ENCODE results near the gene CDC42. TPM values are rescaled to one million over a fixed set of nuclear protein-coding genes. Genes with fewer than 3 reads are reported as not detected.

Gene CDC42
- total RNA-seq, 4 donors from 2014 or later: 120 to 187 (median 171) TPM

GRCh38 chr1:22037520-22037919 lies 15.0 kb upstream of the CDC42 start:
- H3K36me3 ChIP-seq: no peaks in the 10 kb centered on the region
- no peak overlapping the region for H3K4me3 ChIP-seq
- H3K27ac ChIP-seq: peak overlapping the region in 3 of 4 donors; percentile 19 to 76 (median 51)
- 60 to 64% methylated on average over 7 of the region's 7 CpGs for WGBS, 2 donors
- no peak for DNase-seq (ENCODE audit: low spot score in 2 of 2)
- peaks cover 0 to 21% (median 14%) of the 10 kb centered on the region in 4 donors for H3K4me1 ChIP-seq
- TF ChIP-seq EP300 (IDR thresholded peaks at IDR 0.05): no peak
- no peaks in the 10 kb centered on the region for H3K9me3 ChIP-seq
- no peaks in the 10 kb centered on the region for H3K27me3 ChIP-seq

- Histone ChIP-seq H3K27ac (peak overlapping the region in 3 of 4 donors; percentile 19 to 76 (median 51)), H3K36me3 (no peaks in the 10 kb centered on the region), H3K4me1 (peaks cover 0 to 21% (median 14%) of the 10 kb centered on the region in 4 donors), H3K9me3 (no peaks in the 10 kb centered on the region), H3K27me3 (no peaks in the 10 kb centered on the region), H3K4me3 (no peak overlapping the region)
- 41 to 75% methylated on average over 5 of the region's 5 CpGs for WGBS, 2 donors
- no peak for DNase-seq (ENCODE audit: low spot score in 2 of 2)
- TF ChIP-seq CTCF (IDR thresholded peaks at IDR 0.05) (no peak), EP300 (IDR thresholded peaks at IDR 0.05) (peak in 1 of 2 donors; percentile 77), POLR2A (IDR thresholded peaks at IDR 0.05) (no peak)
Measured at GRCh38 chr1:22038036-22038435, 14.5 kb upstream of the CDC42 start.

GRCh38 chr1:22039594-22040285 lies 12.8 kb upstream of the CDC42 start:
- H3K9me3 ChIP-seq: no peaks in the 10 kb centered on the region
- TF ChIP-seq POLR2A (IDR thresholded peaks at IDR 0.05) (no peak), CTCF (IDR thresholded peaks at IDR 0.05) (no peak), EP300 (IDR thresholded peaks at IDR 0.05) (no peak)
- no peak overlapping the region for H3K4me3 ChIP-seq
- DNase-seq (ENCODE audit: low spot score in 2 of 2): no peak
- H3K27ac ChIP-seq: peak overlapping the region in 2 of 4 donors; percentile 5 to 71
- H3K36me3 ChIP-seq: no peaks in the 10 kb centered on the region
- 50 to 54% methylated on average over 6 of the region's 6 CpGs for WGBS, 2 donors
- H3K4me1 ChIP-seq: peaks cover 0 to 21% (median 14%) of the 10 kb centered on the region in 4 donors
- no peaks in the 10 kb centered on the region for H3K27me3 ChIP-seq

- H3K27ac ChIP-seq: peak overlapping the region in 2 of 4 donors; percentile 5 to 71
- TF ChIP-seq EP300 (IDR thresholded peaks at IDR 0.05) (no peak), POLR2A (IDR thresholded peaks at IDR 0.05) (no peak), CTCF (IDR thresholded peaks at IDR 0.05) (no peak)
- 89 to 95% methylated on average over 5 of the region's 5 CpGs for WGBS, 2 donors
Measured at GRCh38 chr1:22040286-22040623, 12.3 kb upstream of the CDC42 start.

GRCh38 chr1:22041505-22041904 lies 11.0 kb upstream of the CDC42 start:
- TF ChIP-seq CTCF (IDR thresholded peaks at IDR 0.05): no peak
- Histone ChIP-seq H3K27me3 (no peaks in the 10 kb centered on the region), H3K36me3 (no peaks in the 10 kb centered on the region), H3K9me3 (no peaks in the 10 kb centered on the region), H3K4me3 (no peak overlapping the region), H3K4me1 (peaks cover 0 to 21% (median 14%) of the 10 kb centered on the region in 4 donors), H3K27ac (no peak overlapping the region)
- DNase-seq (ENCODE audit: low spot score in 2 of 2): no peak
- WGBS, 2 donors: 87 to 100% methylated on average over 1 of the region's 1 CpG

More at GRCh38 chr1:22040286-22040623, 12.3 kb upstream of the CDC42 start:
- no peaks in the 10 kb centered on the region for H3K9me3 ChIP-seq
- H3K4me3 ChIP-seq: no peak overlapping the region
- no peaks in the 10 kb centered on the region for H3K27me3 ChIP-seq
- no peak for DNase-seq (ENCODE audit: low spot score in 2 of 2)
- no peaks in the 10 kb centered on the region for H3K36me3 ChIP-seq
- H3K4me1 ChIP-seq: peaks cover 0 to 21% (median 14%) of the 10 kb centered on the region in 4 donors
